GM19328 (cell line): ENCODE data around the gene TCF25.
A peak's percentile ranks its signal among the peaks of the same experiment; 100 is the strongest.
"Not testable (repeated sequence)": the region's sequence is repeated elsewhere in the genome, so short reads cannot be mapped to it uniquely, and the experiment has no call there.

Experiments
- ATAC-seq: cut with Tn5 transposase; IDR thresholded peaks from one replicate; pipeline ENCODE4 v1.9.1; 2021; ENCODE audit warnings: mild to moderate bottlenecking, moderate library complexity; ENCODE audit not compliant: unreplicated experiment

Gene TCF25

GRCh38 chr16:89873109-89873971 lies at the start of gene TCF25:
TSS of gene TCF25 (plus strand) at chr16:89873592. CDS start at chr16:89873668, 76 bp downstream.
- peak; percentile 39 for ATAC-seq

- ATAC-seq: not testable (repeated sequence)
Observed at GRCh38 chr16:89823824-89824148, 49.6 kb upstream of the TCF25 start.

- ATAC-seq: no peak
Observed at GRCh38 chr16:89826531-89827382, 46.6 kb upstream of the TCF25 start.

GRCh38 chr16:89827383-89828198 lies 45.8 kb upstream of the TCF25 start:
- no peak for ATAC-seq

GRCh38 chr16:89828199-89828869 lies 45.1 kb upstream of the TCF25 start, which contains the start of gene SPIRE2:
TSS of gene SPIRE2 (plus strand) at chr16:89828475. CDS start at chr16:89828551, 76 bp downstream.
- no peak for ATAC-seq

GRCh38 chr16:89828870-89829629 lies 44.3 kb upstream of the TCF25 start:
- ATAC-seq: no peak

- no peak for ATAC-seq
Observed at GRCh38 chr16:89829630-89830437, 43.6 kb upstream of the TCF25 start.

GRCh38 chr16:89831810-89832328 lies 41.5 kb upstream of the TCF25 start:
- ATAC-seq: no peak

GRCh38 chr16:89833664-89834363 lies 39.6 kb upstream of the TCF25 start:
- not testable (repeated sequence) for ATAC-seq

- not testable (repeated sequence) for ATAC-seq
Observed at GRCh38 chr16:89834813-89835363, 38.5 kb upstream of the TCF25 start.

- ATAC-seq: not testable (repeated sequence)
Observed at GRCh38 chr16:89836484-89836883, 36.9 kb upstream of the TCF25 start.

GRCh38 chr16:89837014-89837546 lies 36.3 kb upstream of the TCF25 start:
- ATAC-seq: no peak

- ATAC-seq: no peak
Observed at GRCh38 chr16:89841275-89841674, 32.1 kb upstream of the TCF25 start.

GRCh38 chr16:89842471-89843408 lies 30.7 kb upstream of the TCF25 start:
- ATAC-seq: no peak

- ATAC-seq: no peak
Observed at GRCh38 chr16:89843409-89844350, 29.7 kb upstream of the TCF25 start.
